IPS DF 6.9 (cell line): ENCODE data around the gene ABCG2.

ENCODE experiments used
- DNase-seq: peaks from one replicate; pipeline ENCODE4 v3.0.0-alpha.2; 2013; ENCODE audit warnings: low read depth, low spot score
- H3K27ac ChIP-seq: one replicate; pipeline ENCODE4 v1.5.1; 2013; ENCODE audit warnings: low read length, control low read depth
- H3K27me3 ChIP-seq: 2 replicates; pipeline ENCODE4 v1.6.1; 2013; ENCODE audit warnings: mild to moderate bottlenecking, low read length; ENCODE audit not compliant: control insufficient read depth, insufficient read depth
- H3K36me3 ChIP-seq: 2 replicates; pipeline ENCODE4 v1.6.1; 2013; ENCODE audit warnings: low read length; ENCODE audit not compliant: control insufficient read depth, insufficient read depth
- H3K4me1 ChIP-seq: 2 replicates; pipeline ENCODE4 v1.6.1; 2013; ENCODE audit warnings: low read length; ENCODE audit not compliant: control insufficient read depth, insufficient read depth
- H3K4me3 ChIP-seq: 2 replicates; pipeline ENCODE4 v1.5.1; 2013; ENCODE audit warnings: mild to moderate bottlenecking, low read length
- H3K9me3 ChIP-seq: 2 replicates; pipeline ENCODE4 v1.6.1; 2013; ENCODE audit warnings: low read length, inconsistent platforms; ENCODE audit not compliant: control insufficient read depth, insufficient read depth
- WGBS: extraction: QIAGEN DNeasy Blood & Tissue Kit; methylation state at CpG from one replicate; pipeline ENCODE4 v1.1.7; 2013; ENCODE audit warnings: mixed read lengths, missing lambda C conversion rate; ENCODE audit not compliant: insufficient read length, insufficient coverage; 5-methylcytosine and 5-hydroxymethylcytosine counted together

ABCG2 gene

GRCh38 chr4:88189881-88190585 is 31.6 kb upstream of the ABCG2 start:
- Histone ChIP-seq H3K36me3 (no peaks in the 10 kb centered on the region), H3K27me3 (no peaks in the 10 kb centered on the region), H3K9me3 (no peaks in the 10 kb centered on the region), H3K4me3 (no peak overlapping the region), H3K4me1 (no peaks in the 10 kb centered on the region), H3K27ac (no peak overlapping the region)
- DNase-seq: no peak
- WGBS: no CpG with 5 or more reads among the region's 3 CpGs

GRCh38 chr4:88189418-88189738 is 30.9 kb upstream of the ABCG2 start:
- Histone ChIP-seq H3K4me3 (no peak overlapping the region), H3K27me3 (no peaks in the 10 kb centered on the region), H3K9me3 (no peaks in the 10 kb centered on the region), H3K36me3 (no peaks in the 10 kb centered on the region), H3K27ac (no peak overlapping the region), H3K4me1 (no peaks in the 10 kb centered on the region)
- no CpG with 5 or more reads among the region's 1 CpG for WGBS
- DNase-seq: no peak

GRCh38 chr4:88188738-88189417 is 30.4 kb upstream of the ABCG2 start:
- no peaks in the 10 kb centered on the region for H3K9me3 ChIP-seq
- DNase-seq: no peak
- no CpG with 5 or more reads among the region's 6 CpGs for WGBS
- H3K4me3 ChIP-seq: no peak overlapping the region
- no peaks in the 10 kb centered on the region for H3K27me3 ChIP-seq
- H3K27ac ChIP-seq: no peak overlapping the region
- H3K36me3 ChIP-seq: no peaks in the 10 kb centered on the region
- no peaks in the 10 kb centered on the region for H3K4me1 ChIP-seq

GRCh38 chr4:88187766-88188165 is 29.3 kb upstream of the ABCG2 start:
- H3K4me3 ChIP-seq: no peak overlapping the region
- no peaks in the 10 kb centered on the region for H3K27me3 ChIP-seq
- no peaks in the 10 kb centered on the region for H3K4me1 ChIP-seq
- H3K9me3 ChIP-seq: no peaks in the 10 kb centered on the region
- H3K27ac ChIP-seq: no peak overlapping the region
- no peak for DNase-seq
- no CpG with 5 or more reads among the region's 1 CpG for WGBS
- H3K36me3 ChIP-seq: no peaks in the 10 kb centered on the region

- DNase-seq: no peak
- H3K36me3 ChIP-seq: no peaks in the 10 kb centered on the region
- H3K27me3 ChIP-seq: no peaks in the 10 kb centered on the region
- no peaks in the 10 kb centered on the region for H3K9me3 ChIP-seq
- no peak overlapping the region for H3K4me3 ChIP-seq
- no peak overlapping the region for H3K27ac ChIP-seq
- H3K4me1 ChIP-seq: no peaks in the 10 kb centered on the region
Measured at GRCh38 chr4:88185906-88186305, 27.5 kb upstream of the ABCG2 start.

- H3K4me3 ChIP-seq: no peak overlapping the region
- H3K27me3 ChIP-seq: no peaks in the 10 kb centered on the region
- DNase-seq: no peak
- H3K36me3 ChIP-seq: no peaks in the 10 kb centered on the region; the same call in 1 of the 2 replicates
- WGBS: no CpG with 5 or more reads among the region's 4 CpGs
- no peak overlapping the region for H3K27ac ChIP-seq
- H3K4me1 ChIP-seq: peaks cover 9% of the 10 kb centered on the region; the same call in 1 of the 2 replicates
- H3K9me3 ChIP-seq: no peaks in the 10 kb centered on the region
Measured at GRCh38 chr4:88179261-88179660, 20.8 kb upstream of the ABCG2 start.

- Histone ChIP-seq H3K27me3 (no peaks in the 10 kb centered on the region), H3K27ac (no peak overlapping the region), H3K9me3 (no peaks in the 10 kb centered on the region), H3K36me3 (no peaks in the 10 kb centered on the region; the same call in 1 of the 2 replicates), H3K4me1 (peaks cover 9% of the 10 kb centered on the region; the same call in 1 of the 2 replicates), H3K4me3 (no peak overlapping the region)
- DNase-seq: no peak
- no CpG with 5 or more reads among the region's 2 CpGs for WGBS
Measured at GRCh38 chr4:88178626-88179231, 20.3 kb upstream of the ABCG2 start.

- Histone ChIP-seq H3K27me3 (no peaks in the 10 kb centered on the region), H3K4me3 (no peak overlapping the region), H3K36me3 (no peaks in the 10 kb centered on the region; the same call in 1 of the 2 replicates), H3K4me1 (peaks cover 9% of the 10 kb centered on the region; the same call in 1 of the 2 replicates), H3K27ac (no peak overlapping the region), H3K9me3 (no peaks in the 10 kb centered on the region)
- peak; percentile 89 for DNase-seq
- no CpG with 5 or more reads among the region's 4 CpGs for WGBS
Measured at GRCh38 chr4:88177983-88178625, 19.7 kb upstream of the ABCG2 start.

GRCh38 chr4:88172987-88173386 is 14.5 kb upstream of the ABCG2 start:
- no peak overlapping the region for H3K4me3 ChIP-seq
- H3K4me1 ChIP-seq: peaks cover 5% of the 10 kb centered on the region; the same call in 1 of the 2 replicates
- H3K27ac ChIP-seq: no peak overlapping the region
- DNase-seq: no peak
- no peaks in the 10 kb centered on the region for H3K9me3 ChIP-seq
- H3K27me3 ChIP-seq: no peaks in the 10 kb centered on the region
- H3K36me3 ChIP-seq: no peaks in the 10 kb centered on the region

GRCh38 chr4:88171206-88171605 is 12.8 kb upstream of the ABCG2 start:
- Histone ChIP-seq H3K27ac (no peak overlapping the region), H3K27me3 (no peaks in the 10 kb centered on the region), H3K36me3 (no peaks in the 10 kb centered on the region), H3K9me3 (no peaks in the 10 kb centered on the region), H3K4me1 (peaks cover 1% of the 10 kb centered on the region; the same call in 1 of the 2 replicates), H3K4me3 (no peak overlapping the region)
- WGBS: no CpG with 5 or more reads among the region's 2 CpGs
- no peak for DNase-seq
